CD4-positive, alpha-beta T cell treated with Interleukin-17A for 4 hours (primary cell): ENCODE results near the gene LRFN4.

Source experiments
- DNase-seq: peaks from one replicate; pipeline ENCODE4 v3.0.0-alpha.2; 2020; ENCODE audit warnings: mixed read lengths

LRFN4 gene

GRCh38 chr11:66845876-66846212, 11.0 kb upstream of the LRFN4 start:
- DNase-seq = no peak

DNA sequence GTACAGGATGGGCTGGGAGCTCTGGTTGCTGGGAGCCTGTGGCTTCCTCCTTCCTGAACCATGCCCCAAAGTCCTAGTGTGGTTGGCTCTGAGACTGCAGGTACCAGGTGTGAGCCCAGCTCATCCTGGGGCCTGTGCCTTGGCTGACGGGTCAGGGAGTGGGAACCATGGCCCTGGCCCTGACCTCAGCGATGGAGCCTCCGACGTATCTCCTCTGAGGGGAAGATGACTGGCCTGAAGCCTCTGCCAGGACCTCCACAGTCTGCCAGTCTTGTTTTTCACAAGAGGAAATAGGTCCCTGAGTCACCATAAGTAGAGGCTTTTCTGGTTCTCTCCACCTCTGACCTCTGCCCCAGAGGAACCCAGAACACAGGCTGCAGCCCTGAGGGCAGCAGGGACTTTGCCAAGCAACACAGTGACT, 10.2 kb upstream of the LRFN4 start:
- DNase-seq = no peak

- no peak for DNase-seq
Measured at GRCh38 chr11:66847461-66848232, 9.2 kb upstream of the LRFN4 start.

DNA sequence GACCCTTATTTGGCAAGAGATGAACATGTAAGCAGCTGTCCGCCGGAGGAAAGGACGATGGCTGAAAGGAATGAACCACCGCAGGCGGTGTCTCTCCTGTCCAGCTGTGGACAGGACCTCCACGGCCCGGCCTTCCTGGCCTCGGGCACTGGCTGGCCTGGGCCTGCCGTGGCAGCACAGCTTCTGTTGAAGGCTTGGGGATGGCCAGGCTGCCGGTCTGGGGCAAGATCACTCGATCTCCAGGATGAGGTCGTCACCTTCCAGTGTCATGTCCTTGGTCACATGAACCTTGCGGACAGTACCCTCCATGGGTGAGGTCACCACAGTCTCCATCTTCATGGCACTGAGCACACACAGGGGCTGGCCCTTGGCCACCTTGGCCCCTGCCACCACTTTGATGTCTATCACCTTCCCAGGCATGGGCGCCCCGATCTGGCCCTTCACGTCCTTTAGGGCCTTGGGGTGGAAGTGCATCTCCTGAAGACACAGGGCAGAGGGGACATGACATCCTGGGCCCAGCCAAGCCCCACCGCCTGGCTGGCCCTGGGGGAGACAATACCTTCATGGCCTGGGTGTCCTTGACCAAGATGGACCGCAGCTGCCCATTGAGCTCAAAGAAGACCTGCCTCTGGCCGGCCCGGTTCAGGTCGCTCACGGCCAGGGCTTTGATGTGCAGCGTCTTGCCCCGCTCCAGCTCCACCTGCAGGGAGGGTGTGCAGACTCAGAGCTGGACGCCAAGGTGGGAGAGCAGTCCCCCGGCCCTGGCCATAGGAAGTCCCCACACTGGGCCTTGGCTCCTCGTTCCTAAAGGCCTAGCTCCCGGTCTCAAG, 8.0 kb upstream of the LRFN4 start:
- DNase-seq = no peak

- no peak for DNase-seq
Measured at GRCh38 chr11:66849501-66850234, 7.2 kb upstream of the LRFN4 start.

DNA sequence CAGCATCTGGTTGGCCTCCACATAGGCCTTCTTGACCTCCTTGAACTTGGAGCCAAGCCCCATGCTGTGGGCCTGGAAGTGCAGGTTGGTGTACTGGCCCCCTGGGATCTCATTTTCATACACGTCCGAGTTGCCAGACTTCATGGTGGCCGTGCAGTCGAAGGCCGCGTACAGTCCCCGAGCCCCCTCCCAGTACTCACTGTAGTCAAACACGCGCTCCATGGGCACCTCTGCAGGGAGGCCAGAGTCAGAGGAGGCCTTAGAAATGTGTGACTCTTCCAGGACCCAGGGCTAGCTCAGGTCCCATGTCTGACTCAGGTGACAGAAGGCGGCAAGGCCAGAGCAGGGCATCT, 6.7 kb upstream of the LRFN4 start:
- no peak for DNase-seq

DNA sequence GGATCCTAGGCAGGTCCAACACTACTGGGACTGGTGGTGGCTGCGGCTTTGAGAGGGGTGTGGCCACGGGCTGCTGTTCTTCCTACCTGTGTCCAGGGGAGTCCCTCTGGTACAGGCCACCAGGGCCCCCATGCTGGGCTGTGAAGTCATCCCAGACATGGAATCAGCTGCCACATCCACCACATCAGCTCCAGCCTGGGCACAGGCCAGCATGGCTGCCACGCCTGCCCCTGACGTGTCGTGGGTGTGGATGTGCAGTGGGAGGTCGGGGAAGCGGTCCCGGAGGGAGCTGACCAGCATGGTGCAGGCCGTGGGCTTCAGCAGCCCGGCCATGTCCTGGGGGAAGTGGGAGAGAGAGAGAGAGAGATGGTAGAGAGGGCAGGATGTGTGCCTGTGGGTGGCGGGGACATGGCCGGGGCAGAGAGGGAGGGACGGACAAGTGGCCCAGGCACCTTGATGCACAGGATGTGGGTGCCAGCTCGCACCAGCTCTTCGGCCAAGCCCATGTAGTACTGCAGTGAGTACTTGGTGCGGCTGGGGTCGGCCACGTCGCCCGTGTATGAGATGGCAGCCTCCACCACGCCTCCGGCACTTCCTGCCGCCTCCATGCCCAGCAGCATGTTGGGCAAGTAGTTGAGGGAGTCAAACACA, 6.2 kb upstream of the LRFN4 start:
- no peak for DNase-seq

DNA sequence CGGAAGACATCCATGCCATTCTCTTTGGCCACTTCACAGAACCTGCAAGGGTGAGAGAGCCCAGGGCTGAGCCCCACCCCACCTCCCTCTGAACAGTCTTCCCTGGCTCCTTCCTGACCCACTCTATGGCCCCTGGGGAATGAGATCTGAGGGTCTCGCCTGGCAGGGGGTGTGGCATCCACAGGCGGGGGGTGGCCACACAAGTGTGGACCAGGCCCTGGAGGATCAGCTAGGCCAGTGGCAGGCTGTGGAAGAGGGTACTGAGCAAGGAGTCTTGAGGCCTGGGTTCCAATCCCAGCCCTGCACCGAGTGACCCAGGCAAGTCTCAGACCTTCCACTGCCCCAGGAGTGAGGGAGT, 5.6 kb upstream of the LRFN4 start:
- no peak for DNase-seq

- DNase-seq = peak; percentile 23
Measured at GRCh38 chr11:66851698-66852465, 5.0 kb upstream of the LRFN4 start.

- no peak for DNase-seq
Measured at GRCh38 chr11:66852466-66853241, 4.2 kb upstream of the LRFN4 start.

- DNase-seq = no peak
Measured at GRCh38 chr11:66853242-66854229, 3.3 kb upstream of the LRFN4 start.

DNA sequence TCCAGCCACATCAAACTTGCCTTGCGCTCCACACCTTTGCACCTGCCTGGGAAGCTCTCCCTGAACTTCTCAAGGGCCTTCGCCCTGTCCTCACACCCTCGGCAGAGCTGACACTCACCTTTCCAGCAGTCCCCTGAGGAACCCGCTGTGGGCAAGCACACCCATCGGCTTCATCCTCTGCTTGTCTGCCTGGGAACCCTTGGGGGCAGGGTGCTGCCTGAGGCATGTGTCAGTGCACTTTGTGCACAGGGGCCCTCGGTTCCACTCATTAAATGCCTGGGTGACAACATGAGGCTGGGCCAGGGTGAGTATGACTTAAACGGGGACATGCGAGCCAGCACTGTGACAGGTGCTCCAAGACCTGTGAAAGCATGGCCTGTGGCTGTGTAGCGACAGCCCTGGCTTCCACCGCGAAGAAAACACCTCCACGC, 2.6 kb upstream of the LRFN4 start:
- DNase-seq = no peak

GRCh38 chr11:66854729-66855211, 2.1 kb upstream of the LRFN4 start:
- DNase-seq = no peak

GRCh38 chr11:66855574-66856495, 1.0 kb upstream of the LRFN4 start:
- DNase-seq = peak; percentile 85

- no peak for DNase-seq
Measured at GRCh38 chr11:66857234-66857926, 516 bp downstream of the LRFN4 start.

- DNase-seq = no peak
Measured at GRCh38 chr11:66857927-66858185, 992 bp downstream of the LRFN4 start.

GRCh38 chr11:66858186-66858938, 1.5 kb downstream of the LRFN4 start:
- no peak for DNase-seq
